GM21447 (cell line): ENCODE data around the gene ENG.
"Not testable (repeated sequence)": the region's sequence is repeated elsewhere in the genome, so short reads cannot be mapped to it uniquely, and the experiment has no call there.

Experiments
- ATAC-seq: cut with Tn5 transposase; IDR thresholded peaks from one replicate; pipeline ENCODE4 v1.9.1; 2021; ENCODE audit not compliant: unreplicated experiment

Gene ENG

DNA sequence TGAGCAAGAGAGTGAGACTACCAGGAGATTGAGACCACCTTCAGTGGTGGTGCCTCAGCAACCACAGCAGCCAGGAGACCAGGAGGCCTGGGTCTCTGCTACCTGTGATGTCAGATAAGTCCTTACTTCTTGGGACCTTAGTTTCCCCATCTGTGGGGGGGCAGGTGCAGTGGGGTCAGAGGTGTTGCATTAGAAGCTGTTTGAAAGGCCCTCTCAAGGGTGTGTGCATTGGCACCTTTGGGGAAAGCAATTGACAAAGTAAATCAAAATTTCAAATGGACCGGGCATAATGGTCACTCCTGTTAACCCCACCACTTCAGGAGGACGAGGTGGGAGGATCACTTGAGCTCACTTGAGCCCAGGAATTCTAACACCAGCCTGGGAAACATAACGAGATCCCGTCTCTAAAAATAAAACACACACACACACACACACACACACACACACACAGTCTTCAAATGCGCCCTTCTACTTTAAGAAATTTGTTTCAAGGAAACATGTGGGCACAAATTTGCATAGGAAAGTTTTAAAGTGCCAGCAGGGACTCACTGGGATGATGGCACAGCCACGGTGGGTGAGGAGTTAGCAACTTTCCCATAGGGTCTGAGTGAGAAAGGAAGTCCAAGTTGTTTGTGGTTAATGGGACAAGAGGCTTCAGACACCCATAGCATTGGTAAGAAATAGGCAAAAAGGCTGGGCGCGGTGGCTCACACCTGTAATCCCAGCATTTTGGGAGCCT is 24.4 kb upstream of the ENG start:
- ATAC-seq: no peak

DNA sequence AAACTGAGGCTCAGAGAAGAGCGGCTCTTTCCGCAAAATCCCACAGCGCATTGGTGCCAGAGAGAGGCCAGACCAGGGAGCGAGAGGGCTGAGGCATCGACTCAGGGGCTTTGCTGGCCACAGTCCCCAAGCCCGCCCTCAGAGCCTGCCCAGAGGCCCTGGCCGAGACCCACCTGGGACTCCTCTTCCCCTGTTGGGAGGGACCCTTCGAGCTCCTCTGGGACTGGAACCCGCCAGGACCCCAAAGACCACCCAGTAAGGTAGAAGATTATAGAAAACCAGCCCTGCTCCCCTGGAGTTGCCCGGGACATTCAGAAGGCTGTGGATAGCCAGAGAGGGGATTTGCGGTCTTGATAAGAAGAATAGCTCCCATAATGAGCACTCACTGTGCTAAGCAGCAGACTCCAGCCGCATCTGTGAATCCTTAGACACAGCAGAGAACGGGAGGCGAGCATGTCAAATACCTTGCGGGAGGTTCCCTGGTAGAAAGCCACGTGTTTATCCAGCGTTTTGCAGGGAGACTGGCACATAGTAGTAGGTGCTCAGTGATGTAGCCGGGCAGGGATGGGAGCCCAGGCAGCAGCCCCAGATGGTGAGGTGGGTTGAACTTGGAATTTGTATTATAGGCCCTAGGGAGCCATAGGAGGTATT is 23.7 kb upstream of the ENG start:
- no peak for ATAC-seq

- ATAC-seq: no peak
These were observed 23.1 kb upstream of the ENG start, which contains the start of gene AK1 for GRCh38 chr9:127877566-127877998. Gene AK1, minus strand, starts transcription at chr9:127877675. Its CDS starts 3,058 bp downstream, at chr9:127874617.

- no peak for ATAC-seq
These were observed 22.5 kb upstream of the ENG start for GRCh38 chr9:127876764-127877562.

DNA sequence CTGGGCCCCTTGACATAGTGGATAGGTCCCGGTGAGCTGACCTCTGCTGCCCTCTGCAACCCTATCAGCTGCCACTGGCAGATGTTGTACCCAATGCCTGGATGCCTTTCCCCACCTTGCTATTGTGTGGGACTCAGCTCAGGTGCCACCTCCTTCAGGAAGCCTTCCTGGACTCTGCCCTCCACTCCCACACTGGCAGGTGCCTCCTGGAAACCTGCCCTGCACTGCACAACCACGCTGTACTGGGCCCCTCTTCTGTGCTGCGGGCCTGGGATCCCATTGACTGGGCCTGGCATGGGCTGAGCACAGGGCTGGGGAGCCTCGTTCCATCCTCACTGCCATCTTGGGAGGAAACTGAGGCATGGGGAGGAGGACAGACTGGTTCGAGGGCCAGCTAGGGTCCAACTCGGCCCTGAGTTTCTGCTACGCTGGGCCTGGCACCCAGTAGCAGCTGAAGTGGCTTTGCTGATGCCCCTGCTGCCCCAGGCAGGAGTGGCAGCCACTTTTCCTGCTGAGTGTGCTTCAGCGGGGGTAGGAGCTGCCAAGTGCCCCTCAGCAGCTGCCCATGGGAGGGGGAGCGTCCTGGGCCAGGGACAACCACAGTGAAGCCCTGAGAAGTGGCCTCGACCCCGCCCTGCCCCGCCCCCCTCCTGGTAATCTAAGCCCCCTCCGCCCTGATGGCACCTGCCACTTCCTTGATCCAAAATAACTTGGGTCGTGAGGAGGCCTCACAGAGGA is 21.7 kb upstream of the ENG start:
- ATAC-seq: no peak

GRCh38 chr9:127875306-127875966 is 21.0 kb upstream of the ENG start:
- ATAC-seq: no peak

DNA sequence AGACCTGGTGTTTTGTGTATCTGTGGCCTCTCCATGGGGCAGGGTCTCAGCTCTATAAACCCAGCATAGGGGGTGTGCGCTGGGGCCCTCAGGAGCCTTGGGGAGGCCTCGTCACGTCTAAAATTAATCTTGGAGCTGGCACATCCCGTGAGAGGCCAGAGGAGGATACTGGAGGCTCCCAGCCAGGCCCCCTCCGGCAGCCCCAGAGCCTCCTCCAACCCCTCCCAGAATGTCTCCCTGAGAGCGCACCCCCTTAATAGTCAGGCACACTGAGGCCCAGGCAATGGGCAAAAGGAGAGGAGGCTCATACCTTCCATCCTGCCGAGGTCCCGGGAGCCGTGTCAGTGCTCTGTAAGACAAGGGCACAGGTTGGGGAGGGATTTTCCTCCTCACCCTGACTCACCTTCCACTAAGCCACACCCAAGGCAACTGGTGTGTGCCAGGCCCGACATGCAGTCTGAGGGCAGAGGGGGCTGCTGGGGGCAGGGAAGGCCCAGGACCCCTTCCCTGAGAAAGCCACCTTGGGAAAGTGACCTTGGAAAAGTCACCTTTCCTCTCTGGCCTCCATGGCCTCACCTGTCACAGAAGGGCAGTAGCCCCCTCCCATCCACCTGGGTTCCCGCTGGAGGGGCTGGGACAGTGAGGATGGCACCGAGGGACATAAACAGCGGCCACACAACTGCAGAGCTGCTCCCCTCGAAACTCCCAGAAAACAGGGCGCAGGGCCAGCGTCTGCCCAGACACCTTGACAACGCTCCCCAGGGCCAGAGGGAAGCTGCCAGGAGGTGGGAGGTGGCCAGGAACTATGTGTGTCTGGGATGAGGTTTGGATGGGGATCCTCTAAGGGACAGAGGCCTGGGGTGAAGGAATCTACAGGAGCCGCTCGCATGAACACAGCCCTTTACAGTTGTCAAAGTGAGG is 20.1 kb upstream of the ENG start:
- ATAC-seq: no peak

GRCh38 chr9:127873886-127874285 is 19.4 kb upstream of the ENG start:
- no peak for ATAC-seq

- ATAC-seq: no peak
These were observed 18.8 kb upstream of the ENG start for GRCh38 chr9:127873223-127873691.

- no peak for ATAC-seq
These were observed 18.1 kb upstream of the ENG start for GRCh38 chr9:127872369-127873222.

DNA sequence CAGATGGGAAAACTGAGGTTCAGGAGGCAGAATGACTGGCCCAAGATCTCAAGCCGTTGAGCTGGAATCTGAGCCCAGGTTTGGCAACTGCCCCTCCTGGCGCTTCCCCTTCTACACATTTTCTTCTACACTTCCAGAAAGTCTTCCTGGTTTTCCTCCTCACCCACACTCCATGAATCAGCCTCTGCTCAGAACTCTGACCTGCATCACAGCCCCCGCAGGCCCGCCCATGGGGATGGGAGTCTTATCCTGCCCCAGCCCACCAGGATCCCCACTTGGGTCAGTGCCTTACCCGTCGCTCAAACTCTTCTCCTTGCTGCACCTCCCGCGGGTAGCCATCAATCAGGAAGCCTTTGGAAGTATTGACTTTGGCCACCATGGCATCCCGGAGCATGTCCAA is 17.1 kb upstream of the ENG start:
- no peak for ATAC-seq

DNA sequence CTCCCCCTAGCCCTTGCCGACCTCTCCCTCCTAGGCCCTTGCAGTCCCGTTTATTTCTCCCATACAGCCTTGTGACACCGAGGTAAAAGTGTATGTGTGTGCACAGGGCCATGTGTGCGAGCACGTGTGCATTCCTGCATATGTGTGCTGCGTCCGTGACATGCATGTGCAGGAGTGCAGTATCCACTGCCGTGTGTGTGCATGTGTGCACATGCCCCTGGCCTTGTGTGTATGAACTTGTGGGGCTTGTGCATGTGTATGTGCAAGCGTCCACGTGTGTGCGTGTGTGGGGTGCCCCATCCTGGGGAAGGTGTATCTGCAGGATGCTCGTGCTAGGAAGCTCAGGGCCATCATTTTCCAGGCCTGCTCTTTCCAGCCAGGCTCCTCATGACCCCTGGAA is 16.4 kb upstream of the ENG start:
- ATAC-seq: no peak

GRCh38 chr9:127870153-127870491 is 15.7 kb upstream of the ENG start:
- ATAC-seq: not testable (repeated sequence)

GRCh38 chr9:127869310-127870152 is 15.1 kb upstream of the ENG start:
- no peak for ATAC-seq

- no peak for ATAC-seq
These were observed 13.9 kb upstream of the ENG start for GRCh38 chr9:127868278-127868902.

GRCh38 chr9:127867356-127868277 is 13.2 kb upstream of the ENG start:
- no peak for ATAC-seq
